GM18951 (cell line): Measurements from ENCODE around the gene PIWIL4.

Experiments
- POLR2A ChIP-seq: IDR thresholded peaks from 4 replicates; pipeline ENCODE4 v1.6.1; 2011; ENCODE audit warnings: mild to moderate bottlenecking; ENCODE audit not compliant: insufficient read length, insufficient read depth; ENCODE audit errors: extremely low read depth
- in situ Hi-C: fragments of 300-500 bp; cut with MboI; formaldehyde crosslinking; loops from one replicate; pipeline ENCODE4 v1.12.0; 2022; ENCODE audit warnings: low sequenced_read_pairs, mixed read lengths, inconsistent platforms; ENCODE audit not compliant: unreplicated experiment

PIWIL4 gene

GRCh38 chr11:94567181-94567670 is at the start of gene PIWIL4:
TSS of gene PIWIL4 (plus strand) at chr11:94567368. CDS start at chr11:94567519, 151 bp downstream.
- no peak for TF ChIP-seq POLR2A
- in situ Hi-C loops = no loop called here

- no peak for TF ChIP-seq POLR2A
- in situ Hi-C loops = loop anchor here (25.0 kb wide), 1 partner anchor 356 kb away; no protein-coding TSS in a partner anchor
Measured at GRCh38 chr11:94518300-94518699, 48.9 kb upstream of the PIWIL4 start.

GRCh38 chr11:94519478-94520084 is 47.6 kb upstream of the PIWIL4 start:
- no peak for TF ChIP-seq POLR2A
- in situ Hi-C loops = loop anchor here (10.0 to 25.0 kb wide), 3 partner anchors 235 to 375 kb away; no protein-coding TSS in a partner anchor

- TF ChIP-seq POLR2A = no peak
- in situ Hi-C loops = loop anchor here (10.0 to 25.0 kb wide), 3 partner anchors 233 to 373 kb away; no protein-coding TSS in a partner anchor
Measured at GRCh38 chr11:94521684-94522083, 45.5 kb upstream of the PIWIL4 start.

GRCh38 chr11:94524341-94524740 is 42.8 kb upstream of the PIWIL4 start:
- no peak for TF ChIP-seq POLR2A
- in situ Hi-C loops = loop anchor here (10.0 to 25.0 kb wide), 3 partner anchors 230 to 370 kb away; no protein-coding TSS in a partner anchor

GRCh38 chr11:94525546-94526324 is 41.4 kb upstream of the PIWIL4 start:
- in situ Hi-C loops = loop anchor here (5.0 to 10.0 kb wide), 3 partner anchors 77 to 369 kb away; no protein-coding TSS in a partner anchor

GRCh38 chr11:94526645-94527438 is 40.3 kb upstream of the PIWIL4 start:
- in situ Hi-C loops = loop anchor here (5.0 to 10.0 kb wide), 3 partner anchors 75 to 368 kb away; no protein-coding TSS in a partner anchor
- TF ChIP-seq POLR2A = no peak

More at GRCh38 chr11:94525546-94526324, 41.4 kb upstream of the PIWIL4 start:
- no peak for TF ChIP-seq POLR2A

- TF ChIP-seq POLR2A = no peak
- in situ Hi-C loops = loop anchor here (5.0 to 10.0 kb wide), 3 partner anchors 74 to 366 kb away; no protein-coding TSS in a partner anchor
Measured at GRCh38 chr11:94528551-94528950, 38.6 kb upstream of the PIWIL4 start.

GRCh38 chr11:94532211-94532610 is 35.0 kb upstream of the PIWIL4 start:
- TF ChIP-seq POLR2A = no peak
- in situ Hi-C loops = no loop called here

GRCh38 chr11:94533206-94533605 is 34.0 kb upstream of the PIWIL4 start:
- in situ Hi-C loops = no loop called here

GRCh38 chr11:94533696-94534630 is 33.2 kb upstream of the PIWIL4 start:
- TF ChIP-seq POLR2A = no peak
- in situ Hi-C loops = no loop called here

More at GRCh38 chr11:94533206-94533605, 34.0 kb upstream of the PIWIL4 start:
- no peak for TF ChIP-seq POLR2A

- in situ Hi-C loops = no loop called here
- no peak for TF ChIP-seq POLR2A
Measured at GRCh38 chr11:94536386-94536785, 30.8 kb upstream of the PIWIL4 start.
